Sigmoid colon (tissue), 7 donors: ENCODE results near the gene PRKAA1. TPM values are rescaled to one million over a fixed set of nuclear protein-coding genes. Genes with fewer than 3 reads are reported as not detected.
"Not testable (repeated sequence)": the region's sequence is repeated elsewhere in the genome, so short reads cannot be mapped to it uniquely, and the experiment has no call there.

ENCODE experiments used
- DNase-seq: peaks from one replicate; pipeline ENCODE4 v3.0.0-alpha.2; 2019
- H3K27ac ChIP-seq, 4 donors: fragments of 200-600 bp; sonication (generic); one replicate each; pipeline ENCODE4 v1.5.1; 2016 to 2019; ENCODE audit warnings: mild to moderate bottlenecking in 1 of 4
- H3K27me3 ChIP-seq, 3 donors: fragments of 200-600 bp; sonication (generic); one replicate each; pipeline ENCODE4 v1.5.1; 2019; ENCODE audit warnings: mild to moderate bottlenecking in 1 of 3
- H3K36me3 ChIP-seq, 4 donors: fragments of 200-600 bp; sonication (generic); one replicate each; pipeline ENCODE4 v1.5.1; 2016 to 2019
- H3K4me1 ChIP-seq, 4 donors: fragments of 200-600 bp; sonication (generic); one replicate each; pipeline ENCODE4 v1.5.1; 2017 to 2019
- H3K4me3 ChIP-seq, 4 donors: fragments of 200-600 bp; sonication (generic); one replicate each; pipeline ENCODE4 v1.5.1; 2017 to 2019; ENCODE audit warnings: mild to moderate bottlenecking in 2 of 4, moderate library complexity in 1 of 4
- H3K9me3 ChIP-seq, 4 donors: fragments of 200-600 bp in 3 of 4; sonication (generic) in 3 of 4; one replicate each; pipeline versions ENCODE4 v1.5.1 to v1.6.1; 2013 to 2019
- EP300 ChIP-seq, 4 donors: sonication (generic); formaldehyde crosslinking; IDR thresholded peaks; one replicate each; pipeline ENCODE4 v1.6.1; 2017; ENCODE audit warnings: antibody characterized with exemption in 4 of 4
- POLR2A ChIP-seq, 2 donors: fragments of 450-650 bp; IDR thresholded peaks; one replicate each; pipeline ENCODE4 v1.6.1; 2016; ENCODE audit warnings: antibody characterized with exemption in 2 of 2, mild to moderate bottlenecking in 2 of 2, moderate library complexity in 2 of 2
- POLR2AphosphoS5 ChIP-seq, 4 donors: sonication (generic); formaldehyde crosslinking; IDR thresholded peaks; one replicate each; pipeline ENCODE4 v1.6.1; 2017; ENCODE audit warnings: antibody characterized with exemption in 4 of 4
- WGBS, 2 donors: extraction: QIAGEN DNeasy Blood & Tissue Kit; methylation state at CpG; one replicate each; pipeline ENCODE4 v1.1.7; 2013; 5-methylcytosine and 5-hydroxymethylcytosine counted together
- intact Hi-C: fragments of 100-400 bp; cut with DNase I; formaldehyde crosslinking; loops from one replicate; pipeline ENCODE4 v1.15.1; 2023
- polyA plus RNA-seq, 3 donors: library from polyadenylated mRNA; stranded (reverse); fragments of 200-250 nt; gene quantifications; one replicate each; pipeline ENCODE4 v1.2.3, GENCODE V29; 2013
- total RNA-seq, 4 donors: library from RNA; depleted of rRNA; stranded (reverse); fragments of >200 nt; gene quantifications; one replicate each; pipeline ENCODE4 v1.1.0, GENCODE V29; 2016
- TF ChIP-seq, protein P1 (sequence below), 4 experiments: fragments of 450-650 bp in 3 of 4; fragments of 200-600 bp in 1 of 4; IDR thresholded peaks; one replicate each; pipeline ENCODE4 v1.5.1; 2016 to 2019; ENCODE audit warnings: antibody characterized with exemption in 4 of 4, mild to moderate bottlenecking in 3 of 4, moderate library complexity in 2 of 4
- donor health status: healthy with polysubstance abuse.
- donor health status: Bipolar disorder and iron deficiency.
- donor health status: healthy.

PRKAA1 gene
- total and polyA plus RNA-seq, 7 donors: 27.0 to 98.4 (median 63.4) TPM

DNA sequence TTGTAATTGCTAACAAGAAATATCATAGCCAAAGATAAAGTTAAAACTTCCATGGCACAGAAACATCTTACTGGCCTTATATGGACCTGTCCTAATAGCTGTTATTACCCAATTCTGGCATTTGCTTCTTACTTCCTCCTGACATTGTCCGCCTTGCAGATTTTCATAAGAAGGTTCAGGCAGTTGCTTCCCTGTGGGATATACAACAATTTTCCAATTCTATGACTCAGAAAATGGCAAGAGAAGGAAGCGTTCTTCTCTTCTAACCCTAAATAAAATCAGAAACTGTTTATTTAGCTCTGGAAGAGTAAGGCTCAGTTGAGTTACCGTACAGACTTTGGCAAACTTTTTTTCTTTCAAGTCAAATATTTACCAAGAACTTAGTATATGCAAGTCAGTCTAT is 1.7 kb downstream of the PRKAA1 start:
- 6 to 41% methylated on average over 3 of the region's 3 CpGs for WGBS, 2 donors
- H3K27ac ChIP-seq: peak overlapping the region; percentile 50 to 98 (median 96)
- peaks cover 0 to 44% (median 33%) of the 10 kb centered on the region in 4 donors for H3K4me1 ChIP-seq
- intact Hi-C loops: no loop called here
- peak overlapping the region in 3 of 4 donors; percentile 99 to 100 (median 99) for H3K4me3 ChIP-seq
- H3K9me3 ChIP-seq: no peaks in the 10 kb centered on the region
- TF ChIP-seq POLR2AphosphoS5 (IDR thresholded peaks at IDR 0.05): peak; percentile 23 to 48 (median 44)
- TF ChIP-seq, protein P1, sequence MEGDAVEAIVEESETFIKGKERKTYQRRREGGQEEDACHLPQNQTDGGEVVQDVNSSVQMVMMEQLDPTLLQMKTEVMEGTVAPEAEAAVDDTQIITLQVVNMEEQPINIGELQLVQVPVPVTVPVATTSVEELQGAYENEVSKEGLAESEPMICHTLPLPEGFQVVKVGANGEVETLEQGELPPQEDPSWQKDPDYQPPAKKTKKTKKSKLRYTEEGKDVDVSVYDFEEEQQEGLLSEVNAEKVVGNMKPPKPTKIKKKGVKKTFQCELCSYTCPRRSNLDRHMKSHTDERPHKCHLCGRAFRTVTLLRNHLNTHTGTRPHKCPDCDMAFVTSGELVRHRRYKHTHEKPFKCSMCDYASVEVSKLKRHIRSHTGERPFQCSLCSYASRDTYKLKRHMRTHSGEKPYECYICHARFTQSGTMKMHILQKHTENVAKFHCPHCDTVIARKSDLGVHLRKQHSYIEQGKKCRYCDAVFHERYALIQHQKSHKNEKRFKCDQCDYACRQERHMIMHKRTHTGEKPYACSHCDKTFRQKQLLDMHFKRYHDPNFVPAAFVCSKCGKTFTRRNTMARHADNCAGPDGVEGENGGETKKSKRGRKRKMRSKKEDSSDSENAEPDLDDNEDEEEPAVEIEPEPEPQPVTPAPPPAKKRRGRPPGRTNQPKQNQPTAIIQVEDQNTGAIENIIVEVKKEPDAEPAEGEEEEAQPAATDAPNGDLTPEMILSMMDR (IDR thresholded peaks at IDR 0.05): no peak
- H3K27me3 ChIP-seq: no peaks in the 10 kb centered on the region
- DNase-seq: no peak
- H3K36me3 ChIP-seq: no peaks in the 10 kb centered on the region

DNA sequence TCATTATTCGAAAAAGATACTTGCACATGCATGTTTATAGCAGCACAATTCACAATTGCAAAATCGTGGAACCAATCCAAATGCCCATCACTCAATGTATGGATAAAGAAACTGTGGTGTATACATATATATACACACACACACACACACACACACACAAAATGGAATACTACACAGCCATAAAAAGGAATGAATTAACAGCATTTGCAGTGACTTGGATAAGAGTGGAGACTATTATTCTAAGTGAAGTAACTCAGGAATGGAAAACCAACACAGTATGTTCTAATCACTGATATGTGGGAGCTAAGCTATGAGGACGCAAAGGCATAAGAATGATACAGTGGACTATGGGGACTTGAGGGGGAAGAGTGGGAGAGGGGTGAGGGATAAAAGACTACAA is 3.3 kb downstream of the PRKAA1 start:
- intact Hi-C loops, H3K27ac ChIP-seq, H3K4me3 ChIP-seq, H3K27me3 ChIP-seq, DNase-seq, H3K36me3 ChIP-seq, H3K9me3 ChIP-seq: not testable (repeated sequence)
- WGBS, 2 donors: 72 to 90% methylated on average over 3 of the region's 3 CpGs
- H3K4me1 ChIP-seq: peaks cover 0 to 50% (median 36%) of the 10 kb centered on the region in 4 donors

DNA sequence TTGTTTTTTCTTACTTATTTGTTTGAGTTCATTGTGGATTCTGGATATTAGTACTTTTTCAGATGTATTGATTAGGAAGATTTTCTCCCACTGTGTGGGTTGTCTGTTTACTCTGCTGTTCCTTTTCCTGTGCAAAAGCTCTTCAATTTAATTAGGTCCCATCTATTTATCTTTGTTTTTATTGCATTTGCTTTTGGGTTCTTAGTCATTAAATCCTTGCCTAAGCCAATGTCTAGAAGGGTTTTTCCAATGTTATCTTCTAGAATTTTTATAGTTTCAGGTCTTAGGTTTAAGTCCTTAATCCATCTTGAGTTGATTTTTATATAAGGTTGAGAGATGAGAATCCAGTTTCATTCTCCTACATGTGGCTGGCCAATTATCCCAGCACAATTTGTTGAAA is 3.8 kb downstream of the PRKAA1 start:
- H3K27ac ChIP-seq, intact Hi-C loops, H3K4me3 ChIP-seq, DNase-seq, H3K9me3 ChIP-seq, H3K36me3 ChIP-seq, H3K27me3 ChIP-seq: not testable (repeated sequence)
- H3K4me1 ChIP-seq: peaks cover 0 to 45% (median 32%) of the 10 kb centered on the region in 4 donors

DNA sequence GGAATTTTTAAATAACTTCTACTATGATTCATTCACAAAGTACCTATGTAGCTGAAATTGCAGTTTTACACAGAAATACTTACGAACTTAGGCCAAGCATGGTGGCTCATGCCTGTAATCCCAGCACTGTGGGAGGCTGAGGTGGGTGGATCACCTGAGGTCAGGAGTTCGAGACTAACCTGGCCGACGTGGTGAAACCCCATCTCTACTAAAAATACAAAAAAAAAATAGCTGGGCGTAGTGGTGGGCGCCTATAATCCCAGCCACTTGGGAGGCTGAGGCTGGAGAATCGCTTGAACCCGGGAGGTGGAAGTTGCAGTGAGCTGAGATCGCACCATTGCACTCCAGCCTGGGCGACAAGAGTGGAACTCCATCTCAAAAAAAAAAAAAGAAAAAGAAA is 5.5 kb downstream of the PRKAA1 start:
- peaks cover 0 to 39% (median 28%) of the 10 kb centered on the region in 4 donors for H3K4me1 ChIP-seq
- H3K27me3 ChIP-seq, H3K4me3 ChIP-seq, intact Hi-C loops, H3K27ac ChIP-seq, DNase-seq, H3K9me3 ChIP-seq, H3K36me3 ChIP-seq: not testable (repeated sequence)
- WGBS, 2 donors: 92 to 96% methylated on average over 10 of the region's 10 CpGs

DNA sequence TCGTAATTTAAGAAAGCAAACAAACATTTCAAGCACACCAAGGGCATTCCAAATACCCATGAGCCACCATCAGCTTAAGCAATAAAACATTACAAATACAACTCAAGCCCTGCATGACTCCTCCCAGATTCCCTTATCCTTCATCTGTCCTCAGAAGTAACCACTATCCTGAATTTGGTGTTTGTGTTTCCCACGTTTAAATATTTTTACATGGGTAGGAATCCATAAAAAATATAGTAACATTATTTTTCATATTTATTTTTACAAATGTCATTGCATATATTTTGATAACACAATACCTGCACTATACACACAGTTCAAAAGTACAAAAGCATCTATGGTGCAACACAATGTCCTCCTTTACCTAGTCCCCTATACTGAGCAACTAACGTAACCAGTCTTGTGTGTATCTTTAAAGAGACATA is 6.4 kb downstream of the PRKAA1 start:
- DNase-seq: no peak
- peaks cover 0 to 32% (median 26%) of the 10 kb centered on the region in 4 donors for H3K4me1 ChIP-seq

DNA sequence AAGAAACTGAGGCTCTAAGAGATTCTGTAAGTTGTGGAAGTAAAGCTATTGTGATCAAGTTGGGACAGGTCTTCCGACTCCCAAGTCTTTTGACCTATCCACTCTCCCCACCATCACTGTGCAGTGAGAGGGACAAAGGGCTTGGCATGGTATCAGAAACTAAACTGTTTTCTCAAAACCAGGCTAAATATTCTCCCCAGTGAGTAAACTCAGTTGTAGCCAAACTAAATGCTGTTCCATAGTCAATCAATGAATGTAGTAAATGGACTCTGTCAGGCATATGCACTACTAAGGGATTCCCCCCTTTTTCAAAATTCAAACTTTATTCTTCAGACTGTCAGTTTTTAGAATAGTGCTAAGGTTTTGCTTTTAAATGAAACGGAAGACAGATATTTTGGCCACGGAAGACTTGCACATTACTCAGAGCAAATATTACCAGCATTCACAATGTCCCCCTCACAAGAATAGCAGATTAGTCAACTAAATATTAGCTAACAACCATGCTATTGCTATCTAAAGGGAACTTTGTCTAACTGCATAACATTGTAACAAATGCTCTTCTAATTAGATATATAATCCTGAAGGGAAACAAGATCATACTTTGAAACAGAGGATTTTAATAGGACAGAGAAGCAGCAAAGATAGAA is 7.1 kb downstream of the PRKAA1 start:
- intact Hi-C loops: no loop called here
- Histone ChIP-seq H3K27me3 (no peaks in the 10 kb centered on the region), H3K36me3 (no peaks in the 10 kb centered on the region), H3K4me1 (peaks cover 0 to 25% (median 21%) of the 10 kb centered on the region in 4 donors), H3K27ac (no peak overlapping the region), H3K4me3 (no peak overlapping the region), H3K9me3 (no peaks in the 10 kb centered on the region)
- no peak for DNase-seq
- TF ChIP-seq POLR2AphosphoS5 (IDR thresholded peaks at IDR 0.05) (no peak), EP300 (IDR thresholded peaks at IDR 0.05) (no peak), POLR2A (IDR thresholded peaks at IDR 0.05) (no peak)
- TF ChIP-seq, protein P1 (IDR thresholded peaks at IDR 0.05): no peak
- 39 to 78% methylated on average over 3 of the region's 3 CpGs for WGBS, 2 donors

More for the DNA sequence above, 6.4 kb downstream of the PRKAA1 start:
- WGBS, 2 donors: 9 to 63% methylated on average over 3 of the region's 3 CpGs
- H3K36me3 ChIP-seq: no peaks in the 10 kb centered on the region
- TF ChIP-seq POLR2A (IDR thresholded peaks at IDR 0.05) (no peak), EP300 (IDR thresholded peaks at IDR 0.05) (no peak), POLR2AphosphoS5 (IDR thresholded peaks at IDR 0.05) (no peak)
- TF ChIP-seq, protein P1 (IDR thresholded peaks at IDR 0.05): no peak
- H3K9me3 ChIP-seq: no peaks in the 10 kb centered on the region
- intact Hi-C loops: no loop called here
- no peaks in the 10 kb centered on the region for H3K27me3 ChIP-seq
- no peak overlapping the region for H3K27ac ChIP-seq
- H3K4me3 ChIP-seq: no peak overlapping the region

DNA sequence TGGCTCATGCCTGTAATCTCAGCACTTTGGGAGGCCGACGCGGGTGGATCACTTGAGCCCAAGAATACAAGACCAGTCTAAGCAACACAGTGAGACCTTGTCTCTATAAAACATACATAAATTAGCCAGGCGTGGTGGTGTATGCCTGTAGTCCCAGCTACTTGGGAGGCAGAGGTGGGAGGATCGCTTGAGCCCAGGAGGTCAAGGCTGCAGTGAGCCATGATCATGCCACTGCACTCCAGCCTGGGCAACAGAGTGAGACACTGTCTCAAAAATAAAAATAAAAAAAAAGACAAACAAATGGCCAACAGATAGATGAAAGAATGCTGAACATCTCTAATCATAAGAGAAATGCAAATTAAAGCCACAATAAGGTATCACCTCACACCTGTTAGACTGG is 9.2 kb downstream of the PRKAA1 start:
- H3K27ac ChIP-seq, H3K27me3 ChIP-seq, H3K36me3 ChIP-seq, DNase-seq, H3K4me3 ChIP-seq, H3K9me3 ChIP-seq, intact Hi-C loops: not testable (repeated sequence)
- 95 to 97% methylated on average over 5 of the region's 5 CpGs for WGBS, 2 donors
- peaks cover 0 to 27% (median 15%) of the 10 kb centered on the region in 4 donors for H3K4me1 ChIP-seq
